ENCODE results near the gene CDCA7. TPM values are rescaled to one million over a fixed set of nuclear protein-coding genes. Genes with fewer than 3 reads are reported as not detected.
"Not testable (repeated sequence)": the region's sequence is repeated elsewhere in the genome, so short reads cannot be mapped to it uniquely, and the experiment has no call there.

CDCA7 gene
- total RNA-seq, 4 donors from 2014 or later, result 1.1 to 3.3 (median 1.4) TPM; not detected in 1

- H3K27ac ChIP-seq, result no peak overlapping the region
- H3K27me3 ChIP-seq, result no peaks in the 10 kb centered on the region
- intact Hi-C loops (cut with DNase I; ENCODE audit: low total_unique reads), result no loop called here
- in situ Hi-C loops (cut with MboI; ENCODE audit: low sequenced_read_pairs in 4 of 4), result loop anchor here in 2 of 4 donors (25.0 kb wide), 1 partner anchor 408 kb away; no protein-coding TSS in a partner anchor
- DNase-seq (no peak), ATAC-seq (no peak)
- TF ChIP-seq CTCF (IDR thresholded peaks at IDR 0.05 in 4 of 5, conservative IDR thresholded peaks at IDR 0.05 in 1 of 5) (no peak), POLR2A (IDR thresholded peaks at IDR 0.05) (no peak)
- H3K4me1 ChIP-seq, result no peaks in the 10 kb centered on the region
- no peak overlapping the region for H3K4me3 ChIP-seq
- H3K9me3 ChIP-seq, result no peaks in the 10 kb centered on the region
- peaks cover 0 to 18% of the 10 kb centered on the region in 2 donors for H3K36me3 ChIP-seq
Measured at GRCh38 chr2:173370198-173370597, 15.5 kb downstream of the CDCA7 start.

- no peak for DNase-seq
Measured at GRCh38 chr2:173371023-173371422, 16.4 kb downstream of the CDCA7 start.

GRCh38 chr2:173373290-173373689 is 18.6 kb downstream of the CDCA7 start:
- Histone ChIP-seq H3K27ac (no peak overlapping the region), H3K4me1 (no peaks in the 10 kb centered on the region), H3K9me3 (no peaks in the 10 kb centered on the region), H3K4me3 (no peak overlapping the region), H3K36me3 (no peaks in the 10 kb centered on the region), H3K27me3 (no peaks in the 10 kb centered on the region)
- DNase-seq, result no peak
- no peak for ATAC-seq
- in situ Hi-C loops (cut with MboI; ENCODE audit: low sequenced_read_pairs in 4 of 4), result loop anchor here in 2 of 4 donors (25.0 kb wide), 1 partner anchor 411 kb away; no protein-coding TSS in a partner anchor
- no peak for TF ChIP-seq POLR2A (IDR thresholded peaks at IDR 0.05)
- TF ChIP-seq CTCF (IDR thresholded peaks at IDR 0.05 in 4 of 5, conservative IDR thresholded peaks at IDR 0.05 in 1 of 5), result no peak
- intact Hi-C loops (cut with DNase I; ENCODE audit: low total_unique reads), result no loop called here

More at GRCh38 chr2:173371023-173371422, 16.4 kb downstream of the CDCA7 start:
- no peak overlapping the region for H3K4me3 ChIP-seq
- in situ Hi-C loops (cut with MboI; ENCODE audit: low sequenced_read_pairs in 4 of 4) (loop anchor here in 2 of 4 donors (25.0 kb wide), 1 partner anchor 409 kb away; no protein-coding TSS in a partner anchor), intact Hi-C loops (cut with DNase I; ENCODE audit: low total_unique reads) (no loop called here)
- no peak for ATAC-seq
- H3K27me3 ChIP-seq, result no peaks in the 10 kb centered on the region
- H3K4me1 ChIP-seq, result no peaks in the 10 kb centered on the region
- H3K36me3 ChIP-seq, result peaks cover 0 to 10% of the 10 kb centered on the region in 2 donors
- H3K27ac ChIP-seq, result no peak overlapping the region
- H3K9me3 ChIP-seq, result no peaks in the 10 kb centered on the region
- no peak for TF ChIP-seq CTCF (IDR thresholded peaks at IDR 0.05 in 4 of 5, conservative IDR thresholded peaks at IDR 0.05 in 1 of 5)
- no peak for TF ChIP-seq POLR2A (IDR thresholded peaks at IDR 0.05)

- no peaks in the 10 kb centered on the region for H3K4me1 ChIP-seq
- no peak overlapping the region for H3K27ac ChIP-seq
- H3K4me3 ChIP-seq, result no peak overlapping the region
- intact Hi-C loops (cut with DNase I; ENCODE audit: low total_unique reads), result no loop called here
- in situ Hi-C loops (cut with MboI; ENCODE audit: low sequenced_read_pairs in 4 of 4), result loop anchor here in 2 of 4 donors (25.0 kb wide), 1 partner anchor 412 kb away; no protein-coding TSS in a partner anchor
- DNase-seq (no peak), ATAC-seq (no peak)
- no peaks in the 10 kb centered on the region for H3K27me3 ChIP-seq
- no peaks in the 10 kb centered on the region for H3K9me3 ChIP-seq
- no peak for TF ChIP-seq POLR2A (IDR thresholded peaks at IDR 0.05)
- no peak for TF ChIP-seq CTCF (IDR thresholded peaks at IDR 0.05 in 4 of 5, conservative IDR thresholded peaks at IDR 0.05 in 1 of 5)
- H3K36me3 ChIP-seq, result no peaks in the 10 kb centered on the region
Measured at GRCh38 chr2:173374634-173375033, 20.0 kb downstream of the CDCA7 start.

- H3K36me3 ChIP-seq; H3K9me3 ChIP-seq; H3K4me3 ChIP-seq; H3K27ac ChIP-seq; ATAC-seq; in situ Hi-C loops (cut with MboI; ENCODE audit: low sequenced_read_pairs in 4 of 4); H3K27me3 ChIP-seq; DNase-seq; H3K4me1 ChIP-seq; intact Hi-C loops (cut with DNase I; ENCODE audit: low total_unique reads): not testable (repeated sequence)
Measured at GRCh38 chr2:173385534-173385933, 30.9 kb downstream of the CDCA7 start.
